ENCODE measurements around the gene CA12. TPM values are rescaled to one million over a fixed set of nuclear protein-coding genes. Genes with fewer than 3 reads are reported as not detected.

The CA12 gene
- total and polyA plus RNA-seq, 2 of the 8 experiments (the other 6 are each of a cell fraction or from before 2014, with no cell fraction given), result 4.7 to 4.9 TPM

DNA sequence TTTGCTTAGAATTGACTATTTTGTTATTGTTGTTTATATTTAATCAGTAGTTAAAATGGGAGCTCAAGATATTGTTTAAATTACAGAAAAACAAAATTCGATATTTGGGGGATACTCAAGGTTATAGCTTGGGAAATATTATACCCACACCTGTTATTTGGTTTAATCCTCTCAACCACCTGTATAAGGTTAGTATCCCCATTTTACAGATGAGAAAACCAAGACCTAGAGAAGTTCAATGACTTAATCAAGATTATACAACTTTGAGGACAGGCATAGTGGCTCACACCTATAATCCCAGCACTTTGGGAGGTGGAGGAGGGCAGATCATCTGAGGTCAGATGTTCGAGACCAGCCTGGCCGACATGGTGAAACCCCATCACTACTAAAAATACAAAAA lies 39.8 kb upstream of the CA12 start (continued):
- TF ChIP-seq TCF12 (IDR thresholded peaks at IDR 0.05; ENCODE audit: low read depth, low read length) (no peak), NANOG (IDR thresholded peaks at IDR 0.05; ENCODE audit: insufficient read depth, low read depth, low read length, poor library complexity, severe bottlenecking) (no peak), GABPA (IDR thresholded peaks at IDR 0.05; ENCODE audit: borderline replicate concordance, insufficient read depth, low read length) (no peak)
